ENCODE data around the gene JMY.

Gene JMY, protein sequence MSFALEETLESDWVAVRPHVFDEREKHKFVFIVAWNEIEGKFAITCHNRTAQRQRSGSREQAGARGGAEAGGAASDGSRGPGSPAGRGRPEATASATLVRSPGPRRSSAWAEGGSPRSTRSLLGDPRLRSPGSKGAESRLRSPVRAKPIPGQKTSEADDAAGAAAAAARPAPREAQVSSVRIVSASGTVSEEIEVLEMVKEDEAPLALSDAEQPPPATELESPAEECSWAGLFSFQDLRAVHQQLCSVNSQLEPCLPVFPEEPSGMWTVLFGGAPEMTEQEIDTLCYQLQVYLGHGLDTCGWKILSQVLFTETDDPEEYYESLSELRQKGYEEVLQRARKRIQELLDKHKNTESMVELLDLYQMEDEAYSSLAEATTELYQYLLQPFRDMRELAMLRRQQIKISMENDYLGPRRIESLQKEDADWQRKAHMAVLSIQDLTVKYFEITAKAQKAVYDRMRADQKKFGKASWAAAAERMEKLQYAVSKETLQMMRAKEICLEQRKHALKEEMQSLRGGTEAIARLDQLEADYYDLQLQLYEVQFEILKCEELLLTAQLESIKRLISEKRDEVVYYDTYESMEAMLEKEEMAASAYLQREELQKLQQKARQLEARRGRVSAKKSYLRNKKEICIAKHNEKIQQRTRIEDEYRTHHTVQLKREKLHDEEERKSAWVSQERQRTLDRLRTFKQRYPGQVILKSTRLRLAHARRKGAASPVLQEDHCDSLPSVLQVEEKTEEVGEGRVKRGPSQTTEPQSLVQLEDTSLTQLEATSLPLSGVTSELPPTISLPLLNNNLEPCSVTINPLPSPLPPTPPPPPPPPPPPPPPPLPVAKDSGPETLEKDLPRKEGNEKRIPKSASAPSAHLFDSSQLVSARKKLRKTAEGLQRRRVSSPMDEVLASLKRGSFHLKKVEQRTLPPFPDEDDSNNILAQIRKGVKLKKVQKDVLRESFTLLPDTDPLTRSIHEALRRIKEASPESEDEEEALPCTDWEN

DNA sequence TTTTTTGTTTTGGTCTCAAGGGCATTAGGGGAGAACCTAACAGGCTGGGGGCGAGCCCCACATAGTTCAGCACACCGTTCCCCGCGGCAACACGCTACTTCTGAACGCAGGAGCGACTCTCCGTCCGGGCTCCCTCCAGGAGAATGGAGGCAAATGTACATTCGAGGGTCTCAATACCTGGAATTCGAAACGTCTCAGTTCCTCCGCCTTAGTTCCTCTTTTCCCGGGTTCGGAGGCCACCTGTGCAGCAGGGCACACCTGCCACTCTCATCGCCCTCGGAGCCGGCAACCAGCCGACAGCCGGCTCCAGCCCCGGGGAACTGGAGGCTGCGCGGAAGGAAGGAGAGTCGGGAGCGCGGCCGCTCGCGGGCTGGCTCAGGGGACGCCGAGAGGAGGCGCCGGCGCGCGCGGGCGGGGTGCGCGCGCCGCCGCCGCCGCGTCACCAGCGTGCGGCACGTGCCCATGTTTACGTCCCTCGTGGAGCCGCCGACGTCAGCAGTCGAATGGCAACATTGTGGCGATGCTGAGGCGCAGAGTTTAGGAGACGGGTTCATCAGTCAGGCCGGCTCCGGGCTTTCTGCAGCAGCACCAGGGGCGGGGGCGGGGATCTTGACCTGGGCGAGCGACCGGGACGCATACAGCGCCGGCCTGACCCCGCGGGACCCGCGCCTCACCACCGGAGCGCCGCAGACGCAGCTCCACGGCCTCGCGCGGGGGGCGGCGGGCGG, at the start of gene JMY:
TSS of gene JMY (plus strand) at position 498 of the 728 bp plus-strand sequence. CDS start 520 bp downstream, outside the sequence.
- DNase-seq (ENCODE audit: low read depth in 2 of 2) = peak; percentile 76 to 80

DNA sequence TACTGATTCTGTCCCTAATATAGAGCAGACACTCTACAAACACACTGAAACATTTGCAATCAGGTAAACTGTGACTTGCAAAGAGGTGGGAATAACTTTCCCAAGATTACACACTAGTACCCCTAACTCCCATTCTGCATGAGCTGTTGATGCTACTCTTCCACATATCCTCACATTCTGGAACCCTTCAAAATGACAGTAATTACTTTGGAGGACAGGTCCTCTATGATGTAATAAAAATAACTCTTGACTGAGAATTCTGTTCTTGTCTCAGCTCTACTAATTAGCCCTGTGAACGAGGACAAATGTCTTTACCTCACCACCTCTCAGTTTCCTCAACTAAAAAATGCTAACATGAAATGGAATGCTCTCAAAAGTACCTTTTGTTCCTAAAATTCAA, 49.5 kb upstream of the JMY start:
- no peak for DNase-seq (ENCODE audit: low read depth in 2 of 2)

DNA sequence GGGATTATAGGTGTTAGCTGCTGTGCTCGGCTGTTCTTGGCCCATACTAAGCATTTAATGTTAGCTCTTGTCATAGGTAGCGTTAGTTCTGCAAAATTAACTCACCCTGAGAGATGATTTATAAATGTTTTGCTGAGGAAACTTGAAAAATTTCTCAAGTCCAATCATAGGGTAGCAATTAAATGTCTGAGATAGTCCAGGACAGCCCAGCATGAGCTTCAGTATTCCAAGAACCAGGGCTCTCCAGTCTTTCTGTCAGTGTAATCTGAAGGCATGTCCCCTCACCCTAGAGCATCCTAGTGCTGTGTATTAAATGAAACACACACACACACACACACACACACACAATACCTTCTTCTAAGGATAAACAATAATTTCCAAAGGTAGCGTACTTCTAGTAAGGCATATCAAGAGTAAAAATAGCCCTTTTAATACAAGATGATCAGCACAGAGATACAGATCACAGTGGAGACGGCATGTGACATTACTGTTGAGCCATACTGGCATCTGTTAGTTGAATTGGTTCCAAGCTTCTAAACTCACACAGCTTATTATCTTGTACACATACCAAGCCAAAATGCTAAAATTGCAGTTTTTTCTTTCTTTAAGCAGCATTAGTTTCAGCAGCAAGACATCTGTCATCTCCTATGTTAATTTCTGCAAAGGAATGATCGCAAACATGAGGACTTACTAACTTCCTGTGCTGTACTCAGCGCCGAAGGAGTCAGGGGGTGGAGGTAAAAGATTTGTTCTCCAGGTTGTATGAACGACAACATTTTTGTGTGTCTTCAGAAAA, 46.3 kb upstream of the JMY start:
- no peak for DNase-seq (ENCODE audit: low read depth in 2 of 2)

DNA sequence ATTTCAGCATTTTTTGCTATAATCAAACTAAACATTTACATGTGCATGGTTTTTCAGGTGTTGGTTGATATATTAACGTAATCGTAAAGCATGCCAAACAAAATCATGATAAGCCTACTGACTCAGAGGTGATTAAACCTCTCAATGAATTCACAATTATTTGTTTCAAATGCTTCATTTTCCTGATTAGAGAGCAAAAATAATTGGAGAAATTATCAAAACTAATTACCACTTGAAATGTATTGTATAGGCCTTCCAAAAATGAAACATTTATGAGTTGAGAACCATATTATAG, 45.7 kb upstream of the JMY start:
- DNase-seq (ENCODE audit: low read depth in 2 of 2) = no peak

DNA sequence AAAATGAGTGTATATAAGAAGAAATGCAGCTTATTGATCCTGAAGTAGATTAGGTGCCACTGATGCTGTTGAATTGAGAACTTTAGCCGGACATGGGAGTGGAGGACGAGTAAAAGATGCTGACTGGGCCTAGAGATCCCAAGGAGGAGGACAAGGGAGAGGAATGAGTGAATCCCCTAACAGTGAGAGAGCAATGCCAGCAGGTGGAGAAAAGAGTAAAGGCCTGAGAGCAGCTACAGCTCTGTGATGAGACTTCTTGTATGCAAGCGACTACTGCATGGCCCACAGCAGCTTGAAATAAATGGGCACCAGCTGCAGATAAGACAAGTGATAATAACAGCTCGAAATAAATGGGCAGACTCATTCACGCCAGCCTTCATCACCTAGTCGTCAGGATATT, 44.5 kb upstream of the JMY start:
- no peak for DNase-seq (ENCODE audit: low read depth in 2 of 2)

DNA sequence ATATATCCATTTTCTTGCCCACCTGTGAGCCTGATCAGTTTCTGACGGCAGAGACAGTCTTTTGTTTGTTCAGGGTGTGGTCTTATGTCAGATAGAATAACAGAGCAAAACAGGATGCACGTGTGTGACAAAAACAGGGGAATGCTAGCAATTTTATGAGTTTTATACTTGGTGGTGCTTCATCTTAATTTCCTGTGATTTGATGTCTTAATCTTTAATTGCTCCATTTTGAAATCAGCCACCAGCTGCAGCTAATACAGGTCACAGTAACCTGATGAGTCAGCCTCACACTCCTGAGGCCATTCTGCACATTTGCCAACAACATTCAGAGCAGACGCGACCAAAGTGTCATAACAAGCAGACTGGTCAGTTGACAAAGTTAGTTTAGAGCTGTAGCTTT, 42.3 kb upstream of the JMY start:
- DNase-seq (ENCODE audit: low read depth in 2 of 2) = no peak

DNA sequence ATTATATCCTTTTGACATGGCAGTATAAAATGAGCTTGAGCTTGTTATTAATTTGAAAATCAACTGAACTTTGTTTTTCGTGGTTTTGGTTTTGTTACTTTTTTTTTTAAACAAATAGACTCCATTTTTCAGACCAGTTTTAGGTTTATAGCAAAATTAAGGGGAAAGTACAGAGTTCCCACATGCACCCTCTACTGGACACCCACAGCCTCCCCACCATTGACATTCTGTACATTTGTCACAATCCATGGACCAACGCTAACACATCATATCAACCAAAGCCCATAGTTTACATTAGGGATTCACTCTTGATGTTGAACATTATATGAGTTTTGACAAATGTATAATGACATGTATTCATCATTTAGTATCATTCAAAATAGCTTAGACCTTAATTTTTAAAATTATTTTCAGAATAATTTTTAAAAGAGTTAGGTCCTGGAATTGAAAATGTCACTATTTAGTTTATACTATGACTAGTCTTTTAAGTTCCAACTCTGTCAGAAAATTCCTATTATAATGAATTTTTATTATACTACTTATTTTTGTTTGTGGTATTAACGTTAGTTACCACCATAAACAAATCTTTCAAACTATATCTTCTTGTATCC, 35.3 kb upstream of the JMY start:
- no peak for DNase-seq (ENCODE audit: low read depth in 2 of 2)

DNA sequence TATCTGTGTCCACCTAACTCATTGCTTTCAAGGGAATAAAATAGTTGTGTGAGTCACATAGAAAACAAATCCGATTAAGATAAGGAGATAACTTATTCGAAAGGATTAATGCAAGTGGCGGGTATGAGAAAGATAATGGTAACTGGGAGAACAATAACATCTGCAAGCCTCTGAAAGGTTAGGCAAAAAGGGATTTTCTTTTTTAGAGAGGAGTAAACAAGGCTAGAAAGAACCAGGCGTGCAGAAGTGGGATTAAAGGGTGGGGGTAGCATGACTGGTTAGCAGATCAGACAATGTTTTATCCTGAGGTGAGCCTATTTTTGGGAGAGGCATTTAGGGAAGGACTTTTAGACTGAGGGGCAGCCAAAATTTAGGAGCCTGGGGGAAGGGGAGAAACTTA, 34.7 kb upstream of the JMY start:
- DNase-seq (ENCODE audit: low read depth in 2 of 2) = no peak

DNA sequence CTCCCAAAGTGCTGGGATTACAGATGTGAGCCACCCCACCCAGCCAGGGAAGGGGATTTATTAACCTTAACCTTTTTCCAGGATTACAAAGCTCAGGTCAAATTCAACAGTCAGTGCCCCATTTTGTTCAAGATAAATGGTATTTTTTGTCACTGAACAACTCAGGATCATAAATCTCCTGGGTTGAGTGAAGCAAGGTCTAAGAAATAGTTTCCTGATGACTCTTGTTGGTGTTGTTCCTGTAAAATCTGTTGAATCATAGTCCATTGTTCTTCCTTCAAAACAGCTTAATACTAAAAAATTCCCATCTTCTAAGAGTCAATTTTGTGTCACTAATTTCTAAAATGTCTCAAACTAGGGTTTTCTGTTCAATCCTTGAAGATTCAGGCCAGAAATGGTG, 33.9 kb upstream of the JMY start:
- DNase-seq (ENCODE audit: low read depth in 2 of 2) = no peak

DNA sequence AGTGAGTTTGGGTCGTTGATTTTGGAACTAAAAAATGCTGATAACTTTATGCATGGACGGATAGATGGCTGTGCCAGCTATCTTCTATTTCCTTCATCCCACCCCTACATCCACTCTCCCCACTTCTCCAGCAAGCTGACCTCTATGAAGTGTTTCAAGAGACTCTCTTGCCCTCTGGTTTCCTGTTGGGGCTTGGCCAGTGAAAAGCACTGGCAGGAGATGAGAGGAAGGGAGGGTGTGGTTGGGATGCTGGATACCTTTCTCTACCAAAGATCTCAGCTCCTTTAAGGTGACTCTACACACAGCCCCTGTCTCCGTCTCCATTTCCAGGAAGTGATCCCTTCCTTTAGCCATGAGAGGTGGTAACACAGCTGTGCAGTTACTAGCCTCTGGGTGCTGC, 30.0 kb upstream of the JMY start:
- no peak for DNase-seq (ENCODE audit: low read depth in 2 of 2)

DNA sequence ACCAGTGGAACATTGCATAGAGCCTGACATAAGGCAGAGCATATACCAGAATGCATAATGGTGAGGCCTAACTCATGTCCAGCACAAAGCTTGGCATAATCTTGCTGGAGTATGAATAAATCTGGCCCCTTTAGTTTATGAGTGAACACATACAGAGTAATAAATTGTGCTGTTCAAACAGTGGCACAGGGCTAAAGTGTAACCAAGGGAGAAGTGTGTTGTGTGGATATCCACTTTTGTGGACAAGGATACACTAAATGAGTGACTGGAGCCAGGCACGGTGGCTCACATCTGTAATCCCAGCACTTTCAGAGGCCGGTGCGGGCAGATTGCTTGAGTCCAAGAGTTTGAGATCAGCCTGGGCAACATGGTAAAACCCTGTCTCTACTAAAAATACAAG, 29.4 kb upstream of the JMY start:
- no peak for DNase-seq (ENCODE audit: low read depth in 2 of 2)

DNA sequence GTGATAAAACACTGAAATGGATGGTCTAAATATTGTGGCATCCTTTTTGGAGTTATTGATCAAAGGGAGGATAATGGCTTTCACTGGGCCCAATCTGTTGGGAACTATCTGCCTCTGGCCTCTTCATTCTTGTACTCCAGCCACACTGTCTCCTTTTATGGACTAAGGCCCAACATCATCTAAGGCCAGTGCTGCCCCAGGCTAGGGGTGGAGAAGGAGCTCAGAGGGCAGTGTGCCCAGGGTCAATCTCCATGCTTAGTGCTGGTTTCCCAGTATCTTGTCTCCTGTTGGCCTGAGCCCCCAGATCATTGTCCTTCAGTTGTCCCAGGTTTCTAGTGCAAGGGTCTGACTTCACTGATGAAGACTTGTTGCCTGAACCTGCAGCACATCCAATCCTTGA, 26.4 kb upstream of the JMY start:
- no peak for DNase-seq (ENCODE audit: low read depth in 2 of 2)

DNA sequence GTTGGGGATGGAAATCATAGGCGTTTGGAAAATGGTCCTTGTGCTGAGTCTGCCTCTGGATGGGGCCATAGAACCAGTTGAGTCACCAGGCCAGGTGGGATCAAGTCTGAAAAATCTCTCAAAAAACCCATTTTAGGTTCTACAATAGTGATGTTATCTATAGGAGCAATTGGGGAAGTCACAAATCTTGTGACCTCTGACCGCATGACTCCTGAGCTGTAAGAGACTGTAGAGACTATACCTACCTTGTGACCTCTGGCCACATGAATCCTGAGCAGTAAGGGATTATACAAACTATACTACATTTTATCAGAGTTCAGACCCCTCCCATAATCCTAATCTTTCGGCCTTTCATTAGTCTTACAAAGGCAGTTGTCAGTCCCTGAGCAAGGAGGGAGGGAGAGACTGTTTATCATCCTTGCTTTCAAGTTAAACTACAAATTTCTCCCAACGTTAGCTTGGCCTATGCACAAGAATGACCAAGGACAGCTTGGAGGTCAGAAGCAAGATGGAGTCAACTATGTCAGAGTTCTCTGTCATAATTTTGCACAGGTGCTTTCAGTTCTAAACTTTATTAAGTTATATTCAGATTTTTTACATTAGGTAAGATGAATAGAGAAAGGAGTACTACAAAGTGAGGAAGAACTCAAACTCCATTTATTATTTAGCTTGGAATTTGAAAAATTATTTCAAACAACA, 11.5 kb upstream of the JMY start:
- no peak for DNase-seq (ENCODE audit: low read depth in 2 of 2)

DNA sequence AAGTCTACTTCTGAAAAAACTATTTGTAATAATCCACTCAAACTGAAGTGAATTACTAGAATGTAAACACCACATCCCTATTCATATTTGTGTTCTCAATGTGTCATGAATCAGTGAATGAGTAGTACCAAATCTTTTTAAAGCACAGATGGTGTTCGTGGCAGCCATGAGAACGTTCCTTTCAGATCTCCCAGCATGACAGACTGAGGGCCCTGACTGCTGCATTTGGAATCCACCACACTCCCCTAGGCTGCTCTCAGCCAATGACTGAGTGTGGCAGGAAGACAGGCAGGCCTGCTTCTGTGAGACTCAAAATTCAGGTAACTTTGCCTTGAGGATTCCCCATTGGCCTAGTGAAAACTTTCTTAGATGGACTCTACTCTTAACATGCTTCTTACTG, 10.9 kb upstream of the JMY start:
- DNase-seq (ENCODE audit: low read depth in 2 of 2) = no peak

DNA sequence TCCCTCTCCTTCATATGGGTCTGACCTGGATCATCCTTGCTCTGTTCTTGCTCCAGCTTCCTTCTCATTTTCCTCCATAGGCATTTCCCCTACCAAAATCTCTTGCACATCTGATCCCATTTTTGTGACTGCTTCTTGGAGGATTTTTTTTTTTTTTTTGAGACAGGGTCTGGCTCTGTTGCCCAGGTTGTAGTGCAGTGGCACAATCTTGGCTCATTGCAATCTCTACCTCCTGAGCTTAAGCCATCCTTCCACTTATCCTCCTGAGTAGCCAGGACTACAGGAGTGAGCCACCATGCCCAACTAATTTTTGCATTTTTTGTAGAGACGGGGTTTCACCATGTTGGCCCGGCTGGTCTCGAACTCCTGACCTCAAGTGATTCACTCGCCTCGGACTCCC, 10.5 kb upstream of the JMY start:
- no peak for DNase-seq (ENCODE audit: low read depth in 2 of 2)

DNA sequence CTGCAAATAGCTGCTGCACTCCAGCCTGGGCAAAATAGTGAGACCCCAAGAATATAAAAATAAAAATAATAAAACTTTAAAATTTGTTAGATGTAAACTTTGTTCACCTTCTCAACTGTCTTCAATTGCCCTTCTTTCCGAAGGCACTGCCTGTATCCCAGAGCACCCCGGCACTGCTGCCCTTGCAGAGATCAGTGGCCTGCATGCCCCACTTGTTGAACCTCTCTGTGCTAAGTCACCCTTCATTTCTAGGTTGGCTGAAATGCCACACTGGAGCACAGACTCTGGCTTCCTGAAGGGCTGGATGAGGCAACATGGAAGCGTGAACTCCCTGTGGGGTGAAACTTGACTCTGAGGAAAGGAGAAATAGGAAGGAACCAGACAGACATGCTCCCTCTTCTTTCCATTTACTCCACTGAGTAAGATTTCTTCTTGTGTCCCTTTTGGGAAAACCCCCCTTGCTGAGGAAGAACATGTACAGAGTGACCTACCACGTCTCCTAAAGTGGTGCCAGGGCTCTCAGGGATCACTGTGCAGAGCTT, 8.4 kb upstream of the JMY start:
- no peak for DNase-seq (ENCODE audit: low read depth in 2 of 2)

DNA sequence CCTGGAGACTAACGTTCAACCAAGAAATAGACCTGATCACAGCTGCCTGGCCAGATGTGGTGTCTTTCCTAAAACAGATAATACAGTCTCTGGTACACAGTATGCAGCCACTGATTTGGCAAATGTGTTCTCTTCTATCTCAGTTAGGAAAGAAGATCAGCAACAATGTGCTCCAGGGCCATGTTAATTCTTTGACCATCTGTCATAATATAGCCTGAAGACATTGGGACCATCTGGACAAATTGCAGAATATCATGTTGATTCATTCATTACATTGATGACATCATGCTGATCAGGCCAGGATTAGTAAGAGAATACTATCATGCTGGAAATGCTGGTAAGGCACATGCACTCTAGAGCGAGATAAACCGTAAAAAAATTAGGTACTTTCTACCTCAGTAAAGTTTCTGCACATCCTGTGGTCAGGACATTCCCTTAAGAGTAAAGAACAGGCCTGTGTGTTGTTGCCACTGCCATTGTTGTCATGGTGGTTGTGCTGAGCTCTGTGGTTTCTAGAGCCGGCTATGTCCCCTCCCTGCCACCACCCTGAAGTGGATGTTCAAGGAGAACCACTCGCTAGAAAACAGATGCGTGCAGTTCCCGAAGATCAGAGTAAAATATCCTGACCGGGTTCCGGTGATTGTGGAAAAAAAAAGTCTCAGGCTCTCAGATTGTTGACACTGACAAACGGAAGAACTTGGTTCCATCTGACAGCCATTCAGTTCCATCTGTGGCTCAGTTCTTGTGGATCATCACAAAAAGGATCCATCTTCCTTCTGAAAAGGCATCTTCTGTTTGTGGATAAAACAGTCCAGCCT, 6.4 kb upstream of the JMY start:
- DNase-seq (ENCODE audit: low read depth in 2 of 2) = no peak

DNA sequence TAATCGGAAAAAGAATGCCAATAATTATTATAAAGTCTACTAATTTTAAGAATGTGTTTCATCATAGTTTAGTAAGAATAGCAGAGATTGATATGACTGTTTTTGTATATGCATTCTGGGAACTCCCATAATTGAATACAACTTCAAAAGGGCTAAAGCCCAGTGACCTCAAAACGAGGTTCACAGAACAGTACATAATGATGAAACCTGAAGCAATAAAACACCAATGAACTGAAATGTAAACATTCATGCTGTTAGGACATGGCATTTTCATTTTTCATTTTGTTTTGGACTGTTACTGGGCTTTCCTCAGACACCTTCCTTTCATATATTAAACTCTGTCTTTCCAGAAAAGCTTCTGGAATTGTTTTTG, 684 bp upstream of the JMY start:
- DNase-seq (ENCODE audit: low read depth in 2 of 2) = no peak

DNA sequence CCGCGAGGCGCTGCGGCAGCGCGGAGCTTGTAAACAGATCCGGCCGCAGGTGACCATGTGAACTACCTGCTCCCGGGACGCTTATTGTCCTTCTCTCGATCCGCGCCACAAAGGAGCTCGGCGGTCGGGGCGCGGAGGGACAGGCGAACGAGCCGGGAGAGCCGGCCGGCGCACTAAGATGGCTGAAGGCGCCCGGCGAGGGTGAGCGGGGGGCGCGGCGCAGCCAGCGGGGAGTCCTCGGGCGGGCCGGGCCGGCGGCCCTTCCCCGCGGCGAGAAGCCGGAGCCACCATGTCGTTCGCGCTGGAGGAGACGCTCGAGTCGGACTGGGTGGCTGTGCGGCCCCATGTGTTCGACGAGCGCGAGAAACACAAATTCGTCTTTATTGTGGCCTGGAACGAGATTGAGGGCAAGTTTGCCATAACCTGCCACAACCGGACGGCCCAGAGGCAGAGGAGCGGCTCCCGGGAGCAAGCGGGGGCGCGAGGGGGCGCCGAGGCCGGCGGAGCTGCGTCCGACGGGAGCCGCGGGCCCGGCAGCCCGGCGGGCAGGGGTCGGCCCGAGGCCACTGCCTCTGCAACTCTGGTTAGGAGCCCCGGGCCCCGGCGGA, 535 bp downstream of the JMY start:
- peak in 1 of 2 donors; percentile 13 for DNase-seq (ENCODE audit: low read depth in 2 of 2)

Data from stimulated activated CD8-positive, alpha-beta memory T cell treated with anti-CD3 and anti-CD28 coated beads, Interleukin-7, amount 100 ng/mL, for 4 hours (primary cell).